Smooth muscle cell (in vitro differentiated cells): Measurements from ENCODE around the gene IL9R. TPM values are rescaled to one million over a fixed set of nuclear protein-coding genes. Genes with fewer than 3 reads are reported as not detected.

Source experiments
- DNase-seq: peaks from one replicate; lab custom pipeline; 2025; ENCODE audit not compliant: unreplicated experiment; lab: John Stamatoyannopoulos, UW
- H2AFZ ChIP-seq: fragments of 200-600 bp; sonication (generic); 2 replicates; pipeline ENCODE4 v1.6.0; 2016; ENCODE audit warnings: antibody characterized with exemption, low read depth, mild to moderate bottlenecking
- H3F3A ChIP-seq: fragments of 200-600 bp; sonication (generic); 2 replicates; pipeline ENCODE4 v1.6.0; 2017; ENCODE audit warnings: antibody characterized with exemption, low read depth
- H3K27ac ChIP-seq: fragments of 200-600 bp; sonication (generic); 2 replicates; pipeline ENCODE4 v1.5.1; 2016; ENCODE audit warnings: low read depth, mild to moderate bottlenecking
- H3K27me3 ChIP-seq: fragments of 200-600 bp; sonication (generic); 2 replicates; pipeline ENCODE4 v1.6.1; 2016; ENCODE audit warnings: low read depth, mild to moderate bottlenecking
- H3K36me3 ChIP-seq: fragments of 200-600 bp; sonication (generic); 2 replicates; pipeline ENCODE4 v1.5.1; 2016; ENCODE audit warnings: low read depth
- H3K4me1 ChIP-seq: fragments of 200-600 bp; sonication (generic); 2 replicates; pipeline ENCODE4 v1.5.1; 2016; ENCODE audit warnings: low read depth
- H3K4me2 ChIP-seq: fragments of 200-600 bp; sonication (generic); 2 replicates; pipeline ENCODE4 v1.6.0; 2016; ENCODE audit warnings: mild to moderate bottlenecking
- H3K4me3 ChIP-seq: fragments of 200-600 bp; sonication (generic); 2 replicates; pipeline ENCODE4 v1.5.1; 2016; ENCODE audit warnings: mild to moderate bottlenecking
- H3K79me2 ChIP-seq: fragments of 200-600 bp; sonication (generic); 2 replicates; pipeline ENCODE4 v1.6.0; 2016; ENCODE audit warnings: low read depth, mild to moderate bottlenecking
- H3K9ac ChIP-seq: fragments of 200-600 bp; sonication (generic); 2 replicates; pipeline ENCODE4 v1.6.0; 2016; ENCODE audit warnings: low read depth
- H3K9me3 ChIP-seq: fragments of 200-600 bp; sonication (generic); replicated peaks from 2 replicates; pipeline ENCODE4 v1.5.1; 2016; ENCODE audit warnings: low read depth
- H4K20me1 ChIP-seq: fragments of 200-600 bp; sonication (generic); 2 replicates; pipeline ENCODE4 v1.6.0; 2016; ENCODE audit warnings: low read depth
- CTCF ChIP-seq: fragments of 200-600 bp; sonication (generic); IDR thresholded peaks from 2 replicates; pipeline ENCODE4 v1.5.1; 2017; ENCODE audit warnings: borderline replicate concordance, mild to moderate bottlenecking, antibody characterized with exemption; ENCODE audit not compliant: insufficient read depth, poor library complexity, severe bottlenecking
- WGBS: methylation state at CpG from one replicate; pipeline ENCODE4 v1.1.7; 2016; ENCODE audit warnings: low lambda C conversion rate; 5-methylcytosine and 5-hydroxymethylcytosine counted together
- polyA plus RNA-seq: library from polyadenylated mRNA; unstranded; fragments of >200 nt; fragmentation: Nextera tagmentation; extraction: Ambion mirVana; gene quantifications from 2 replicates; pipeline ENCODE4 v1.2.1, GENCODE V29; 2016
- total RNA-seq: library from RNA; depleted of rRNA; stranded (reverse); fragments of >200 nt; gene quantifications from 2 replicates; pipeline ENCODE4 v1.2.3, GENCODE V29; 2014

Gene IL9R
- total and polyA plus RNA-seq, 2 experiments from 2014 or later, result 0.13 TPM; not detected in 1

- no peak for DNase-seq
- no peak overlapping the region for H3K27ac ChIP-seq
- no peak overlapping the region for H3K9ac ChIP-seq
Observed at GRCh38 chrX:155959018-155959587, 38.4 kb upstream of the IL9R start.

GRCh38 chrX:155962906-155963305 lies 34.6 kb upstream of the IL9R start:
- H3K36me3 ChIP-seq, result no peaks in the 10 kb centered on the region
- H3K4me2 ChIP-seq, result no peak overlapping the region
- no peak overlapping the region for H3K4me3 ChIP-seq
- TF ChIP-seq CTCF, result no peak
- no peak overlapping the region for H2AFZ ChIP-seq
- no peaks in the 10 kb centered on the region for H3F3A ChIP-seq
- H3K27ac ChIP-seq, result no peak overlapping the region
- no peaks in the 10 kb centered on the region for H3K79me2 ChIP-seq
- H3K9ac ChIP-seq, result no peak overlapping the region
- WGBS, result 82% methylated on average over 1 of the region's 1 CpG
- H3K4me1 ChIP-seq, result no peaks in the 10 kb centered on the region
- H3K27me3 ChIP-seq, result no peaks in the 10 kb centered on the region
- H3K9me3 ChIP-seq, result no peaks in the 10 kb centered on the region
- DNase-seq, result no peak
- no peaks in the 10 kb centered on the region for H4K20me1 ChIP-seq

More at GRCh38 chrX:155959018-155959587, 38.4 kb upstream of the IL9R start:
- Histone ChIP-seq H3K4me1 (no peaks in the 10 kb centered on the region), H4K20me1 (no peaks in the 10 kb centered on the region), H3K79me2 (no peaks in the 10 kb centered on the region), H3K27me3 (no peaks in the 10 kb centered on the region), H3K9me3 (no peaks in the 10 kb centered on the region), H3F3A (no peaks in the 10 kb centered on the region), H3K36me3 (no peaks in the 10 kb centered on the region), H3K4me2 (peak overlapping the region; percentile 55), H3K4me3 (no peak overlapping the region), H2AFZ (no peak overlapping the region)
- 38% methylated on average over 5 of the region's 5 CpGs for WGBS
- no peak for TF ChIP-seq CTCF

DNA sequence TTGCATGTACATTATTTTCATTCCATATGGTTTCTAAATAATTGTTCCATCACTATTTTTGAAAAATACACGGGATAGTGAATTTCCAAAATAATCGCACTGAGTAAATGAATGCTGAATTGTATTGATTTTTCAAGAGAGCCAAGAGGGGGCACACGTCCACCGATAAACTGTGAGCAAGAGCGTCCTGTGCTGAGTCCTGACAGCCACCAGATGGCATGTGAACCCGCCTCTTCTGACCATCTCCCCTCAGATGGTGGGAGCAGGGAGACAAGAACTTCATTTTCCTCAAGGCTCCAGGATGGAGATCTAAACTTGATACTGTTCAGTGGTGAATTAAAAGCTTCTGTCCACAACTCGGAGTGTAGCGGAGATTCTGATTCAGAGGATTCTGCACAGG lies 30.6 kb upstream of the IL9R start:
- Histone ChIP-seq H3K36me3 (no peaks in the 10 kb centered on the region), H3K4me3 (no peak overlapping the region), H3F3A (no peaks in the 10 kb centered on the region), H3K4me2 (no peak overlapping the region), H3K27me3 (no peaks in the 10 kb centered on the region), H3K9ac (no peak overlapping the region), H3K9me3 (no peaks in the 10 kb centered on the region), H2AFZ (no peak overlapping the region), H3K4me1 (no peaks in the 10 kb centered on the region), H3K79me2 (no peaks in the 10 kb centered on the region), H3K27ac (no peak overlapping the region), H4K20me1 (no peaks in the 10 kb centered on the region)
- no peak for DNase-seq
- 54% methylated on average over 8 of the region's 8 CpGs for WGBS
- TF ChIP-seq CTCF, result peak; percentile 30

DNA sequence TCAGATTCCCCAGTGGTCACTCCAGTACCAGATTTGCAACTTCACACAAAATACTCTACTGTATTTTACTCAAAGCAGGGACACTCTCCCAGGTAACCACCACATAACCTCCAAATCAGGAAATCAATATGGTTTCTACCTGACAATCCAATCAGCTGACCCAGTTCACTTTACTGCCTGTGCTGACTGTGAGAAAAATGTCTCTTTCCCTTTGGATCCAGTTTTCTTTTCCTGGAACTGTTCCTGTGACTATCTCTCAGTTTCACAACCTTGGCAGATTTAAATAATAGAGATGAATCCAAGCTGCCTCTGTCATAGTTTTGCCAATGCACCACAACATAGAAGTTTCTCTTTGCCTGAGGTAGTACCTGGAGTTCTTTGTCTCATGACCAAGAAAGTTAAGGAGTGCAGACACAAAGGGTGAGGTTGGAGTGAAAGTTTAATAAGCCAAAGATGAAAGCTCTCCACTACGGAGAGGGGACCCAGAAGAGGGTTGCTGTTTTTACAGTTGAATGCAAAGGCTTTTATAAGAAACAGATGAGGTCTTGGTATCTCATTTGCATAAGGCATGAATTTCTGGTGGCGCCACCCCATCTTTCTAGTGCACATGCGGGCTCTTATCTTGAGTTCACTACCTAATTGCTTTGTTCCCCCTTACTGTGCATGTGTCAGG lies 29.7 kb upstream of the IL9R start:
- Histone ChIP-seq H3K36me3 (no peaks in the 10 kb centered on the region), H3K9me3 (no peaks in the 10 kb centered on the region), H3K27me3 (no peaks in the 10 kb centered on the region), H3K4me3 (no peak overlapping the region), H3K4me1 (no peaks in the 10 kb centered on the region), H3K9ac (no peak overlapping the region), H3K79me2 (no peaks in the 10 kb centered on the region), H4K20me1 (no peaks in the 10 kb centered on the region), H3F3A (no peaks in the 10 kb centered on the region), H3K4me2 (no peak overlapping the region), H2AFZ (no peak overlapping the region), H3K27ac (no peak overlapping the region)
- no peak for TF ChIP-seq CTCF
- no peak for DNase-seq
- WGBS, result 77% methylated on average over 3 of the region's 3 CpGs
